Glutamatergic neuron (in vitro differentiated cells): ENCODE measurements around the gene ALCAM. TPM values are rescaled to one million over a fixed set of nuclear protein-coding genes. Genes with fewer than 3 reads are reported as not detected.

ENCODE experiments used
- DNase-seq: peaks from one replicate; pipeline ENCODE4 v3.0.0; 2022
- H3K27ac Mint-ChIP-seq: one replicate; pipeline ENCODE4 v1.8.0; 2020; ENCODE audit warnings: mild to moderate bottlenecking, mixed read lengths, inconsistent platforms; ENCODE audit not compliant: unreplicated experiment
- H3K27me3 Mint-ChIP-seq: one replicate; pipeline ENCODE4 v1.8.0; 2020; ENCODE audit warnings: mild to moderate bottlenecking, moderate library complexity, mixed read lengths, inconsistent platforms; ENCODE audit not compliant: unreplicated experiment
- H3K36me3 Mint-ChIP-seq: one replicate; pipeline ENCODE4 v1.8.0; 2020; ENCODE audit warnings: mild to moderate bottlenecking, mixed read lengths, inconsistent platforms; ENCODE audit not compliant: unreplicated experiment
- H3K4me1 Mint-ChIP-seq: one replicate; pipeline ENCODE4 v1.8.0; 2020; ENCODE audit warnings: mild to moderate bottlenecking, low read depth, mixed read lengths, inconsistent platforms; ENCODE audit not compliant: unreplicated experiment
- H3K4me3 Mint-ChIP-seq: one replicate; pipeline ENCODE4 v1.8.0; 2020; ENCODE audit warnings: mild to moderate bottlenecking, mixed read lengths, inconsistent platforms; ENCODE audit not compliant: unreplicated experiment
- H3K9me3 Mint-ChIP-seq: one replicate; pipeline ENCODE4 v1.8.0; 2020; ENCODE audit warnings: mild to moderate bottlenecking, moderate library complexity, mixed read lengths, inconsistent platforms; ENCODE audit not compliant: unreplicated experiment
- CTCF ChIP-seq: fragments of 200-600 bp; sonication (generic); IDR thresholded peaks from one replicate; pipeline ENCODE4 v1.5.0; 2021; ENCODE audit not compliant: partially characterized antibody, unreplicated experiment
- total RNA-seq: library from RNA; stranded (reverse); fragmentation: NEBNext Ultra II Directional; extraction: Animal tissue kit (Norgen Biotek cat#: 25700); gene quantifications from one replicate; pipeline ENCODE4 v1.2.1, GENCODE V29; 2021; ENCODE audit not compliant: unreplicated experiment

The ALCAM gene
- total RNA-seq, 1 donor from 2014 or later: 115 TPM

DNA sequence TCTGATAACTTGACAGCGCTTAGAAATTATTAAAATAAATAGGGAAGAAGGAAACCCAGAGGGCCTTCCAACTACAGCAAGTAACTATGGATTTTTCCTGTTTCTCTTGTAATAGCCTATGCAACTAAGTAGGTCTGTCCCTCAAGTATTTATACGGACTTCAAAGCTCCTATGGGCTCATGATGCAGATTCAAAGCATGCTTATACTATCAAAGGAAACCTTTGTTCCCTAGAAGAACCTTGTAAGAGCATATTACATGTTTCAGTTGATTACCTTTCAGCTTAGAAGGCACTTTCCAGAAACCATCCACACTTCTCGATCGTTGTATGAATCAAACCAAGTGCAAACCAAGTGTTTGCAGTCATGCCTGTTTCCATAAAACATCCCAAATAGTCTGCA is 158.8 kb downstream of the ALCAM start:
- no peak overlapping the region for H3K4me3 Mint-ChIP-seq
- no peak for TF ChIP-seq CTCF

DNA sequence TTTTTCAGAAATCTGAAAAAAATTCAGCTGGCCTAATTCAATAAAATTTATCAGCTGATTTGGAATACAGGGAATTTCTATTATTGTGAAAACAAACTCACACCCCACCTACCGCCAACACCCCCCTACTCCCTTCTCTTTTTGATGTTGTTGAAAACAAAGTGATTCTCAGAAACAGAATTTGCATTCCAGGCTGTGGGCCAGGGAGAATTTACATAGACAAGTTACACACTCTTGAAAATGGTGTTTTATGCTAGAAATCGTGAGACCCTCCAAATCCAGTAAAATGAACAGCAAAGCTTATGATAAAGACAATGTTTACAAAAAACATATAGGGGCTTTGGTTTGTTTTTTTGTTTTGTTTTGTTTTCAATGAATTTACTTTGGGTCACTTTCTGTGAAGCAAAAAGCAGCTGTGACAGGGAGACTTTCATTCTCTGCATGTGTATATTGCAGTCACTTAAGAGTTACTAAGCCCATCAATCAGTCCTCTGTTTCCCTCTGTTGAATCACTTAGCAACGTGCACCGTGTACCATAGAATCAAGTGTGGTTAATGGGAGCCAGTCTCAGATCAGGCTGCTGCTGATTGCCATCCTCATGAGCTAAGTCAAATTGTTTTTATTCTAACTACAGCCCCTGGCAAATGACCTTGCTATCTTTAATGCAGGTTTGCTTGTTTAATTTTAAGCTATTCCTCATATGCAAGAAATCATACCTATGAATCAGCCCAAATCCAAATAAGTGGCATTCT is 159.8 kb downstream of the ALCAM start:
- no peak for TF ChIP-seq CTCF
- no peak for DNase-seq
- no peak overlapping the region for H3K4me3 Mint-ChIP-seq
- no peaks in the 10 kb centered on the region for H3K36me3 Mint-ChIP-seq
- peaks cover 1% of the 10 kb centered on the region for H3K4me1 Mint-ChIP-seq
- no peak overlapping the region for H3K27ac Mint-ChIP-seq
- H3K9me3 Mint-ChIP-seq: no peaks in the 10 kb centered on the region
- H3K27me3 Mint-ChIP-seq: no peaks in the 10 kb centered on the region

More for the DNA sequence above, 158.8 kb downstream of the ALCAM start:
- H3K9me3 Mint-ChIP-seq: no peaks in the 10 kb centered on the region
- no peak overlapping the region for H3K27ac Mint-ChIP-seq
- no peaks in the 10 kb centered on the region for H3K36me3 Mint-ChIP-seq
- H3K27me3 Mint-ChIP-seq: no peaks in the 10 kb centered on the region
- no peak for DNase-seq
- H3K4me1 Mint-ChIP-seq: peaks cover 1% of the 10 kb centered on the region

GRCh38 chr3:105527535-105527934 is 160.8 kb downstream of the ALCAM start:
- H3K4me3 Mint-ChIP-seq: no peak overlapping the region
- H3K27ac Mint-ChIP-seq: no peak overlapping the region
- H3K27me3 Mint-ChIP-seq: no peaks in the 10 kb centered on the region
- no peaks in the 10 kb centered on the region for H3K9me3 Mint-ChIP-seq
- H3K4me1 Mint-ChIP-seq: peaks cover 1% of the 10 kb centered on the region
- no peak for TF ChIP-seq CTCF
- H3K36me3 Mint-ChIP-seq: no peaks in the 10 kb centered on the region
- no peak for DNase-seq

DNA sequence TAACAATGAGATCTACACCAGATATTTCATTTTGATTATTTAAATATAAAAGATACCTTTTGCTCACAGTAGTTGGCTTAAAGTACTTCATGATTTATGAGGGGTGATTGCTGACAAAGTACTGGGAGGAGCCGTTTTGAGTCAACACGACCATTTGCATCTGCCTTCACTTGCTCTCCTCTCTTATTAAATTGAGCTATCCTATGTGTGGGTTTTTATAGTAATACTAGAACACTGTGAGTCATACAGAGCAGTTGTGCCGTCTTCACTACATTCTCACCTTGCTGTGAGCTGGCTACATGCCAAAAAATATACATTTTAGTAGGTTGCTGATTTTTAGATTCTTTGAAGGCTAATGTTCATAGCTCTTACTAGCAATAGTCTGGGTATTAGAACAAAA is 161.2 kb downstream of the ALCAM start:
- Mint-ChIP-seq H3K4me1 (peaks cover 1% of the 10 kb centered on the region), H3K9me3 (no peaks in the 10 kb centered on the region)

More for the DNA sequence above, 161.2 kb downstream of the ALCAM start:
- DNase-seq: no peak
- H3K36me3 Mint-ChIP-seq: no peaks in the 10 kb centered on the region
- H3K27me3 Mint-ChIP-seq: no peaks in the 10 kb centered on the region
- no peak for TF ChIP-seq CTCF
- no peak overlapping the region for H3K4me3 Mint-ChIP-seq
- no peak overlapping the region for H3K27ac Mint-ChIP-seq
